AG09309 (cell line): Measurements from ENCODE around the gene BTNL2.

ENCODE experiments used
- DNase-seq: peaks from one replicate; pipeline ENCODE4 v3.0.0-alpha.2; 2010; ENCODE audit warnings: low read depth
- H3K4me3 ChIP-seq: 2 replicates; pipeline ENCODE4 v1.5.1; 2011; ENCODE audit warnings: mild to moderate bottlenecking, low read depth, low read length, moderate library complexity; ENCODE audit not compliant: control insufficient read depth
- CTCF ChIP-seq: IDR thresholded peaks from 2 replicates; pipeline ENCODE4 v1.5.1; 2011; ENCODE audit warnings: mild to moderate bottlenecking, low read depth, low read length, inconsistent platforms; ENCODE audit not compliant: insufficient read depth, control insufficient read depth; ENCODE audit errors: missing control alignments

BTNL2 gene

DNA sequence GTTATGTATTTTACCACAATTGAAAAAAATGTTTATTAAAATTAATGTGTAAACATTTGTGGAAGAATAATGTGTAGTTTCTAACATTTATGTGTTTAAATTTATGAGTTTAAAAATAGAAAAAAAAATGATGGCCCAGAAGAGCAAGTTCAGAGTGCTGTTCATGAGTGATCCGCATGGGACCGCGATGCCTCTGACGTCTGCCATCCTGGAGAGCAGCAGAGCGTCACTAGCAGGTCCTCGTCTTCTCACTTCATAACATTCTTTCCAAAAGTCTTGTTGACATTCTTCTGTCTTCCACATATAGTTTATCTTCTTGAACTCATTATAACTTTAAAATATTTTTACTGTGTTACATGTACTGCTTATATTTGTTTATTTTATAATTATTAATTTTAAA, 15.5 kb downstream of the BTNL2 start:
- no peak for DNase-seq
- no peak for TF ChIP-seq CTCF
- no peak overlapping the region for H3K4me3 ChIP-seq

GRCh38 chr6:32387589-32388340, 19.2 kb downstream of the BTNL2 start:
- H3K4me3 ChIP-seq: no peak overlapping the region
- no peak for DNase-seq
- TF ChIP-seq CTCF: no peak

GRCh38 chr6:32386040-32386439, 20.9 kb downstream of the BTNL2 start:
- no peak overlapping the region for H3K4me3 ChIP-seq
- no peak for DNase-seq
- no peak for TF ChIP-seq CTCF

- no peak for TF ChIP-seq CTCF
- DNase-seq: no peak
- H3K4me3 ChIP-seq: no peak overlapping the region
Observed at GRCh38 chr6:32382757-32383420, 24.1 kb downstream of the BTNL2 start.

DNA sequence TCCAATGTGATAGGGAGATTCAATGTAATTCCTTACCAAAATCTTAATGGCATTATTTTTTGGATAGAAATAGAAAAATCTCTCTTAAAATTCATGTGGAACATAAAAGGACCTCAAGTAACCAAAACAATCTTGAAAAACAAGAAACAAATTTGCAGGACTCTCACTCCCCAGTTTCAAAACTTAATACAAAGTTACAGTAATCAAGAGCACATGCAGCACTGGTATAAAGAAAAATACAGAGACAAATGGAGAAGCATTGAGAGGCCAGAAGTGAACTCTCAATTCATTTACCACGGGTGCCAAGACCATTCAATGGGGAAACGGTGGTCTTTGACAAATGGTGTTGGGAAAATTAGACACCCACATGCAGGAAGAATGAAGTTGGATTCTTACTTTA, 27.4 kb downstream of the BTNL2 start:
- DNase-seq: no peak
- no peak for TF ChIP-seq CTCF
- no peak overlapping the region for H3K4me3 ChIP-seq

- no peak for DNase-seq
- H3K4me3 ChIP-seq: no peak overlapping the region
- no peak for TF ChIP-seq CTCF
Observed at GRCh38 chr6:32375739-32376529, 31.0 kb downstream of the BTNL2 start.
